Brain microvascular endothelial cell (primary cell): ENCODE results near the gene DIS3L2.
"Not testable (repeated sequence)": the region's sequence is repeated elsewhere in the genome, so short reads cannot be mapped to it uniquely, and the experiment has no call there.

ENCODE experiments used
- DNase-seq: peaks from one replicate; pipeline ENCODE4 v3.0.0-alpha.2; 2020
- H3K27ac ChIP-seq: fragments of 250-450 bp; sonication (Bioruptor Pico); 2 replicates; pipeline ENCODE4 v1.5.1; 2020; ENCODE audit warnings: mild to moderate bottlenecking, moderate library complexity
- H3K27me3 ChIP-seq: fragments of 250-450 bp; sonication (Bioruptor Pico); replicated peaks from 2 replicates; pipeline ENCODE4 v1.5.1; 2020; ENCODE audit warnings: mild to moderate bottlenecking
- H3K36me3 ChIP-seq: fragments of 250-450 bp; sonication (Bioruptor Pico); replicated peaks from 2 replicates; pipeline ENCODE4 v1.5.1; 2020; ENCODE audit warnings: mild to moderate bottlenecking
- H3K4me3 ChIP-seq: 2 replicates; pipeline ENCODE4 v1.5.1; 2011; ENCODE audit warnings: low read depth, mild to moderate bottlenecking, control low read depth, low read length, moderate library complexity
- in situ Hi-C: cut with HindIII; loops from 2 replicates; pipeline ENCODE4 v1.10.0; 2017; ENCODE audit warnings: low sequenced_read_pairs, low pct_ligation_motif_present
- TF ChIP-seq, protein P1 (sequence below): IDR thresholded peaks from 2 replicates; pipeline ENCODE4 v1.5.1; 2011; ENCODE audit warnings: low read depth, mild to moderate bottlenecking, moderate library complexity, low read length, control low read depth, inconsistent platforms; ENCODE audit errors: missing control alignments

Gene DIS3L2

DNA sequence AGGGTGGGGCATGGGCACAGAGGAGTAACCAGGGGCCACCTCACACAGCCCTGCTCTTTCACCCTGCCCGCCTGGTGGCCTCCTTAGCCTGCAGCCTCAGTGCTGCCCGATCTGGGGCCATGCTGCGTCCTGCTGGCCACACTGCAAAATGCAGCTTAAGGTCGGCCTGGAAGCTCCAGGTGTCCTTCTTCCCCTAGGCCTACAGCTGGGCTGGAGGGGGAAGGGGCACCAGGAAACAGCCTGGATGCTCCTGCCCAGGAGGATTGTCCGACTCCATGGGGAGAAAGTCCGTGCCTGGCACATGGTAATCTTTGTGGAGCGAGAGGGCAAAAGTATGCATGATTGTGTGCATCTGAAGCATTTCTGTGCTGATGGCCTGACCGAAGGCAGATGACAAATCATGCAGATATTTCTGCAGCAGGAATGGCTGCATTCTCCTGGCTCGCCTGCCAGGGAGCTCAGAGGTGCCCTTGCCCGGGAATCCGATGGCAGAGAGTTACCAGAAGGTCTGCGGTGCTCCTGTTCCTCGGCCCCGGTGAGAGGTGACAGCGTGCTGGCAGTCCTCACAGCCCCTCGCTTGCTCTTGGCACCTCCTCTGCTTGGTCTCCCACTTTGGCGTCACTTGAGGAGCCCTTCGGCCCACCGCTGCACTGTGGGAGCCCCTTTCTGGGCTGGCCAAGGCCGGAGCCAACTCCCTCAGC, 404.3 kb downstream of the DIS3L2 start:
- Histone ChIP-seq H3K4me3 (no peak overlapping the region), H3K27ac (no peak overlapping the region), H3K36me3 (no peaks in the 10 kb centered on the region), H3K27me3 (no peaks in the 10 kb centered on the region)
- TF ChIP-seq, protein P1, sequence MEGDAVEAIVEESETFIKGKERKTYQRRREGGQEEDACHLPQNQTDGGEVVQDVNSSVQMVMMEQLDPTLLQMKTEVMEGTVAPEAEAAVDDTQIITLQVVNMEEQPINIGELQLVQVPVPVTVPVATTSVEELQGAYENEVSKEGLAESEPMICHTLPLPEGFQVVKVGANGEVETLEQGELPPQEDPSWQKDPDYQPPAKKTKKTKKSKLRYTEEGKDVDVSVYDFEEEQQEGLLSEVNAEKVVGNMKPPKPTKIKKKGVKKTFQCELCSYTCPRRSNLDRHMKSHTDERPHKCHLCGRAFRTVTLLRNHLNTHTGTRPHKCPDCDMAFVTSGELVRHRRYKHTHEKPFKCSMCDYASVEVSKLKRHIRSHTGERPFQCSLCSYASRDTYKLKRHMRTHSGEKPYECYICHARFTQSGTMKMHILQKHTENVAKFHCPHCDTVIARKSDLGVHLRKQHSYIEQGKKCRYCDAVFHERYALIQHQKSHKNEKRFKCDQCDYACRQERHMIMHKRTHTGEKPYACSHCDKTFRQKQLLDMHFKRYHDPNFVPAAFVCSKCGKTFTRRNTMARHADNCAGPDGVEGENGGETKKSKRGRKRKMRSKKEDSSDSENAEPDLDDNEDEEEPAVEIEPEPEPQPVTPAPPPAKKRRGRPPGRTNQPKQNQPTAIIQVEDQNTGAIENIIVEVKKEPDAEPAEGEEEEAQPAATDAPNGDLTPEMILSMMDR, result peak; percentile 72
- in situ Hi-C loops, result no loop called here
- peak; percentile 48 for DNase-seq

DNA sequence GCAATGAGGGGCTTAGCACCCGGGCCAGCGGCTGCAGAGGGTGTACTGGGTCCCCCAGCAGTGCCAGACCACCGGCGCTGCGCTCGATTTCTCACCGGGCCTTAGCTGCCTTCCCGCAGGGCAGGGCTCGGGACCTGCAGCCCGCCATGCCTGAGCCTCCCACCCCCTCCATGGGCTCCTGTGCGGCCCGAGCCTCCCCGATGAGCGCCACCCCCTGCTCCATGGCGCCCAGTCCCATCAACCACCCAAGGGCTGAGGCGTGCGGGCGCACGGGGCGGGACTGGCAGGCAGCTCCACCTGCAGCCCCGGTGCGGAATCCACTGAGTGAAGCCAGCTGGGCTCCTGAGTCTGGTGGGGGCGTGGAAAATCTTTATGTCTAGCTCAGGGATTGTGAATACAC, 404.9 kb downstream of the DIS3L2 start:
- H3K27me3 ChIP-seq, H3K4me3 ChIP-seq, H3K27ac ChIP-seq, DNase-seq, in situ Hi-C loops, H3K36me3 ChIP-seq: not testable (repeated sequence)

GRCh38 chr2:232367016-232367415, 405.5 kb downstream of the DIS3L2 start:
- no peak overlapping the region for H3K4me3 ChIP-seq
- in situ Hi-C loops, result no loop called here
- peaks cover 2% of the 10 kb centered on the region for H3K27me3 ChIP-seq
- H3K27ac ChIP-seq, result no peak overlapping the region
- H3K36me3 ChIP-seq, result no peaks in the 10 kb centered on the region
- DNase-seq, result no peak
- TF ChIP-seq, protein P1, result no peak

DNA sequence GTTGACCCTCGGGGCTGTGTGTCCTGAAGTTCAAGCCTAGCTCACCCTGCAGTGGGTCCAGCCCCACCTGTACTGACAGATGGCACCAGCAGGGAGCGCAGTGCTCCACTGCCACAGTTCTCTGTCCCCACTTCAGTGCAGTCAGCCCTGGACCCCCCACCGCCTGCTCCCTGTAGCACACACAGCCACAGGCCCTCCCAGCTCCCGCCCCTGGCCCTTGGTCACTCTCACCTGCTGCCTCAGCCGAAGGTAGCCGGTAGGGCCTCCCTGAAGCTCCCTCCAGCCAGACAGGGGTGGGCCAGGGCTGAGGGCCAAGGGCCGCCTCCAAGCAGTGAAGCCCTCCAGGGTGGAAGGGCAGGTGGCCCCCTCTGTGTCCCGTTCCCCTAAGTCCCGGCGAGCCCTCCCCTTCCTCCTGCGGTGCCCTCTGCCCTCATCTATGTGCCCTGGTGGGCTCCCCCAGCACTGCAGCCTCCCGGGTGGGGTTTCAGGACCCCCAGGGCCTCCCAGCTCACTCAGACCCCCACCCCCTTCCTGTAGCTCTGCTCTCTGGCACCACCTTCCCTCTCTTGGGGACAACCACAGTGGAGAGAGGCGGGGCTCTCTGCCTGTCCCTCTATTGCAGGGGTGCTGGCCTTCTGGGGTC, 406.2 kb downstream of the DIS3L2 start:
- DNase-seq, result no peak
- H3K27ac ChIP-seq, result no peak overlapping the region
- peaks cover 2% of the 10 kb centered on the region for H3K27me3 ChIP-seq
- TF ChIP-seq, protein P1, result peak; percentile 54
- in situ Hi-C loops, result no loop called here
- no peaks in the 10 kb centered on the region for H3K36me3 ChIP-seq
- no peak overlapping the region for H3K4me3 ChIP-seq

- TF ChIP-seq, protein P1, result no peak
- in situ Hi-C loops, result no loop called here
- Histone ChIP-seq H3K27ac (no peak overlapping the region), H3K27me3 (peaks cover 2% of the 10 kb centered on the region), H3K36me3 (no peaks in the 10 kb centered on the region), H3K4me3 (no peak overlapping the region)
- DNase-seq, result no peak
These were observed 406.8 kb downstream of the DIS3L2 start for GRCh38 chr2:232368311-232368731.

- TF ChIP-seq, protein P1, result no peak
- Histone ChIP-seq H3K36me3 (no peaks in the 10 kb centered on the region), H3K4me3 (no peak overlapping the region), H3K27me3 (peaks cover 2% of the 10 kb centered on the region), H3K27ac (no peak overlapping the region)
- in situ Hi-C loops, result no loop called here
- DNase-seq, result no peak
These were observed 407.8 kb downstream of the DIS3L2 start for GRCh38 chr2:232369126-232369951.

DNA sequence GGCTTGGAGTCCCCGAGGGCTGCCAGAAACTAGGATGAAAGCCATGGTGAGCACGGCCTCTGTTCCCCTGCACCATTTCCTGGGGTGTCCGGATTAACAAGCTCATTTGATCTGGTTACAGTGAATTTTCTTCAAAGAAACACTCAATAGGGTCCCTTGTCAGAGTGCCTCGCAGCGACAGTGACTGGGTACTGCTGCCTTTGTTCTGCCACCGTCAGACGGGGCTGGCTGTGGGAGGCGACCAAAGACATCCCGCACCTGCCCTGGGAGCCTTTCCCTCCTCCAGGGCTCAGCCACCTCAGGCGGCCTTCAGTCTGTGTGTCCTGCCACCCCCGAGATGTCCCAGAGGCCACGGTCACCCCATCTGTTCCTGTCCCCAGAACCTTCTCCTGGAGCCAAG, 408.5 kb downstream of the DIS3L2 start:
- H3K27me3 ChIP-seq, in situ Hi-C loops: not testable (repeated sequence)

More for the DNA sequence above, 408.5 kb downstream of the DIS3L2 start:
- not testable (repeated sequence) for H3K4me3 ChIP-seq, DNase-seq, H3K27ac ChIP-seq, H3K36me3 ChIP-seq
